Omental fat pad (tissue), 4 donors: ENCODE data around the gene NGDN. TPM values are rescaled to one million over a fixed set of nuclear protein-coding genes. Genes with fewer than 3 reads are reported as not detected.

ENCODE experiments used
- ATAC-seq: fragments of 150-250 bp; one replicate; pipeline ENCODE4 v1.9.1; 2016; ENCODE audit warnings: mild to moderate bottlenecking, moderate library complexity; ENCODE audit not compliant: low FRiP score
- DNase-seq: peaks from one replicate; pipeline ENCODE4 v3.0.0-alpha.2; 2019; ENCODE audit warnings: low spot score
- CTCF ChIP-seq, 3 donors: fragments of 450-650 bp; IDR thresholded peaks; one replicate each; pipeline ENCODE4 v1.5.1; 2016 to 2017; ENCODE audit warnings: antibody characterized with exemption in 3 of 3, mild to moderate bottlenecking in 3 of 3, moderate library complexity in 2 of 3
- total RNA-seq, 4 donors: library from RNA; depleted of rRNA; stranded (reverse); fragments of >200 nt; gene quantifications; one replicate each; pipeline ENCODE4 v1.1.0, GENCODE V29; 2016

The NGDN gene
- total RNA-seq, 4 donors from 2014 or later: 25.4 to 62.3 (median 33.5) TPM

DNA sequence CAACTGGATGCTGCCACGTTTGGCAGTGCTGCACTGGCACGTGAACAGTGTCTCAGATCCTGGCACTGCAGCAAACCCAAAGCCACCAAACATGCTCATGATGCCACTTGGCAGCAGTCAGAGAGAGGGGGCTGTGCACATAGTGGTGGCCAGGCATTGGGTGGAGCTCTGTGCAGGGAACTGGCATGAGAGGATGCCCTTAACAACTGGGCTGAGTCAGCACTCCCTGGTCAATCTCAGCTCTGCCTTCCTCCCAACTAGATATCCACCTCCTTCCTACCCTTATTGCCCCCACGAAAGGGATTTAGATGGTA is 45.1 kb downstream of the NGDN start:
- TF ChIP-seq CTCF (IDR thresholded peaks at IDR 0.05): no peak
- DNase-seq (no peak), ATAC-seq (no peak)

DNA sequence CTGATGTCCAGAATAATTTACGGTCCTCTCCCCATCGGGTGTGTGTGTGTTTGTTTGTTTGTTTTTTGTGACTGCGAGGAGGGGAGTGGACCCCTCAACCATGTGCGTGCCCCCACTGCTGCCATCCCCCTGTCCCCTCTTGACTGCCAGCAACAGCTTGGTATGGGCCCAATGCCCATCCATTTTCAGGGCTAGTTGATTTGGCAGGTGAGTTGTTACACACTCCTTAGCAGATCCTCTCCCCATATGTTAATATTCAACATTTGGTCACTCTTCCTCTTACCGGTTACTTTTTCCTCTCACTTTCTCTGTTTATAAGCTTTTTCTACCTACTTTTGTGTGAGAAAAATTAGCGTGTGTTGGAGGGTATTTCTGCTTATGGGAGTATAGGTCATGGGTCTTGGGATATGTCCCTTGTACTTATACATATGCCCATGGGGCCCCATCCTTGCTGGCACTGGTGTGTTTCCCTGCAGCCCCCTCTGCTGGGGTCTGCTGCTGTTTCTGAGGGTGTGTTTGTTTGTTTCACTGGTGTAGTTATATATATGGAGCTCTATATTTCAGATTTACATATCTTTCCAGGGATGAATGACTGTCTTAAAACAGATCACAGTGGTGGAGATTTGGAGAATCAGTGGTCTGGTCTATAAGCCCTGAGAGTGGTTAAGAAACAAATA is 48.3 kb downstream of the NGDN start:
- no peak for TF ChIP-seq CTCF (IDR thresholded peaks at IDR 0.05)
- DNase-seq: no peak
- no peak for ATAC-seq

DNA sequence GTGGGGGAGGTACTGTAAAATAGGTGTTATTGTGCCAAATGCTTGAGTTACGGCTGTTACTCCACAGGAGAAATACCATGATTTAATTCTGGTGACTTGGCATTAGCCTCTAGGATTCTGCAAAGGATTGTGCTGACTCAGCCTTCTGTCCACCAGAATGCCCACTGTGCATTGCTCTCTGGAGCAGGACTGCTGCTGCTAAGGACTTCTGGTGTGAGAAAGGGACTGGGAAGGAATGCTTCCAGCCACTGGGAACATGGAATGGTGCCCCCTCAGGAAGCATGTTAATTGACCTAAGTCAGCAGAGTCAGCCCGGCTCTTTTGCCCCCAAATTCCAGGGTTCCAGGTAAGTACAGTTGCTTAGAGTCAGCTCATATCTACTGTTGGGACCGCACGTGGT is 49.2 kb downstream of the NGDN start:
- DNase-seq: no peak
- ATAC-seq: no peak
- no peak for TF ChIP-seq CTCF (IDR thresholded peaks at IDR 0.05)

DNA sequence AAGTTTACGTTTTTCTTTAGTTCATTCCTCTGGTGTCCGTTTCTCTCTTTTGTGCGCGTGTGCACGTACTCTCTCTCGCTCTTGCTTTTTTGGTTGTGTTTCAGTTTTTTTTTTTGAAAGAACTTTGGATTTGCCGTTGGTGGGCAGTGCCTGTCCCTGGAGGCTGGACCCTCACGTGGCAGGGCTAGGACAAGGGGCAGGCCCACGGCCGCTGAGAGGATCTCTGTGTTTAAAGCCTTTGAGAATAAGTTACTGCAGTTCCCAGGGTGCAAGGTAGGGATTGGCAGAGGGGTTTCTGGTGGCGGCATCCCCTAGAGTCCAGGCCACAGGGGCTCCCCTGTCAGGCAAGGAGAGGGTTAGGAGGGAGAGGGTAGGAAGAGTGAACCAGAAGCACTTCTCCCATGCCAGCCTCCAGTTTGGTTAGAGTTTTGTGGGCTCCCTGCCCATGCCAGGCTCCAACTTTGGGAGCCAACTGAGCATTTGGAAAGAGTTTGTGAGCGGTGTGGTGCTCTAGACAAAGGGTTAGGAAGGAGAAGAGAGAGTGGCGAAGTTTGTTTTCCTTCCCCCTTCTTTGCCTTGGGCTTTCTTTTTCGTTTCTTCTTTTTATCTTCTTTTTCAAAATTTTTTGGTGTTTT is 51.5 kb downstream of the NGDN start:
- DNase-seq (no peak), ATAC-seq (no peak)
- no peak for TF ChIP-seq CTCF (IDR thresholded peaks at IDR 0.05)

DNA sequence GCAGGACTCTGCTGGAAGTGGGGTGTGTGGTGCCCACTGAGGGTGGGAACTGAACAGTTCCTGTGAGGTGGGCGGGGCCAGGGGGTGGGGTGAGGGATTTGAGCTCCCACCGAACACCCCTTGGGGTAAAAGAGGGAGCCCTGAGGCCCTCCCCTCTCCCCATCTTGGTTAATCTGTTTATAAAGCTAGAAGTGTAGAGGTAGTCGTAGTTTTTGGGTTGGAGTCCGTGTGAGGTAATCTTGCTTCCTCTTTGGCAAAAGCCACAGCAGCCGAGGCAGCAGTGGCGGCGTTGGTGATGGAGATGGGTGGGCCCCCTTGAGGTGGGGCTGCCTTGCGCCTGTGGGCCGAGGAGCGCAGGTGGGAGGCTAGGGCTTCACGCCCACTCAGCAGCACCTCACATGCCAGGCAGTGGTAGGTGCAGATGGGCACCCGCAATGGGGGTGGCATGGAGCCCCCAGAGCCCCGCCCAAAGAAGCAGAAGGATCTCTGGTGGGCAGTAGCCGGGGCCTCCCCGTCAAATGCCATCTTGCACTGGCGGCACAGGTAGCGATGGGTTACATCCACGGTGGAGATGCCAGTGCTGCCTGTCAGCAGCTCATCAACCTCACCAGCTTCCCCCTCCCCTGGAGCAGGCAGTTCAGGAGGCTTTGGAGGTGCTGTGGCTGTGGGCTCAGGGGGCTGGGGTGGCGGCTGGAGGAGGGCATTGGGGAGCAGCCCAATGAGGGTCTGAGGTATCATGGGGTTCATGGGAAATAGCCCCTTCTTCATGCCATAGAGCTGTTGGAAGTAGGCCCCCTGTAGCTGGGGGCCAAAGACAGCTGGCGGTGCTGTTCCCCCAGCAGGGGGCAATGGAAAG is 52.5 kb downstream of the NGDN start:
- TF ChIP-seq CTCF (IDR thresholded peaks at IDR 0.05): no peak
- ATAC-seq: no peak

DNA sequence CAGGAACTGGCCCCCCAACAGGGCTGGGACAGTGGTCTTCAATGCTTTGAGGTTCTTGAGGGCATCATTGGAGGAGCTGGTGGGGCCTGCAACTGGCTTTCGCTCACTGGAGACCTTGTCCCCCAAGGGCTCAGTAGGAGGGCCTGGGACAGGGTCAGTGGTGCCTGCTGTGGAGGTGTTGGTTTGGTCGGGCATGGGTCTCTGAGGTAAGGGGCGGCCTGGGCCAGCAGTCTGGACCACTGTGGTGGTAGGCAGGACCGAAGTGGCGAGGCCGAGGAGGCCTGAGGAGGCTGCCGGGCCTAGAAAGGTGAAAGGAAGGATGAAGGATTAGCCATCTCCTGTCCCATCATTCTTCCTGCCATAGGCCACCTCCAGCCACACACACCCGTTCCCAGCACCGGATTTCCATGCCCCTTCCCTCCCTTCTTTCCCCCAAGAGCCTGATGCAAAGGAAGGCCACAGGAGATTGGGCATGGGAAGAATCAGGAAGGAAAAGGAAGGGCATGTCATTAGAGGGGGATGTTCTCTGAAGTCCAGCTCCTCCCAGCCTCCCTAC is 53.2 kb downstream of the NGDN start:
- no peak for ATAC-seq
- TF ChIP-seq CTCF (IDR thresholded peaks at IDR 0.05): no peak
- no peak for DNase-seq

More for the DNA sequence above, 52.5 kb downstream of the NGDN start:
- DNase-seq: no peak
